PFSK-1 (cell line): ENCODE results near the gene ZFAND3.

ENCODE experiments used
- FOXP2 ChIP-seq: optimal IDR thresholded peaks from 2 replicates; pipeline ENCODE3; 2011; ENCODE audit warnings: borderline replicate concordance, control low read depth, inconsistent platforms; ENCODE audit not compliant: insufficient read depth; ENCODE audit errors: extremely low read length, extremely low read depth
- POLR2AphosphoS5 ChIP-seq: IDR thresholded peaks from 2 replicates; pipeline ENCODE4 v1.6.1; 2012; ENCODE audit warnings: low read depth, mild to moderate bottlenecking, control low read depth, low read length, moderate library complexity
- REST ChIP-seq, 2 experiments: IDR thresholded peaks; 2 replicates each; pipeline versions ENCODE4 v1.6.1 to v1.8.0; 2011 to 2012; ENCODE audit warnings: low read depth in 2 of 2, low read length in 2 of 2, control low read depth in 1 of 2, inconsistent platforms in 1 of 2, mild to moderate bottlenecking in 1 of 2, moderate library complexity in 1 of 2; ENCODE audit not compliant: insufficient read depth in 1 of 2
- SIN3A ChIP-seq: IDR thresholded peaks from 2 replicates; pipeline ENCODE4 v1.6.1; 2012; ENCODE audit warnings: mild to moderate bottlenecking, low read length, moderate library complexity, borderline replicate concordance; ENCODE audit not compliant: insufficient read depth
- TAF1 ChIP-seq: IDR thresholded peaks from 2 replicates; pipeline ENCODE4 v1.6.1; 2012; ENCODE audit warnings: low read length, control low read depth, borderline replicate concordance; ENCODE audit not compliant: insufficient read depth

The ZFAND3 gene

DNA sequence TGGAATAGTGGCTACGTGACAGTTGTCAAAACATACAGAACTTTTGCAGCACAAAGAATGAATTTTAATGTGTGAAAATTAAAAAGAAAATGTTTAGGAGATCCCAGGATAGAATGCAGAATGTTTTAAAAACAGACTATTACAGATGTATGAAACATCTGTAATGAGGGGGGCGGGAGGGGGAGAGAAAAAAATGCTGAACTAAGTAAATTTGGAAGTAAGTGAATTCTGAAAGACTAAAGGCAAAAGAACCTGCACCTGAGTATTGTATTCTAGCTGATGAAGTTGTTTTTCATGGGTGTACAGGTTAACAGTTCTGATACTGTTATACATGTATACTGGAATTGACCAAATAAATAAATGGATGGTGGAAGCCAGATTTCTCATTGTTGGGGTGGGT lies 178.8 kb downstream of the ZFAND3 start:
- TF ChIP-seq SIN3A (no peak), TAF1 (no peak), REST (IDR thresholded peaks at IDR 0.05; ENCODE audit: insufficient read depth in 1 of 2, low read depth in 2 of 2, low read length in 2 of 2) (no peak)

- TF ChIP-seq POLR2AphosphoS5 (no peak), REST (IDR thresholded peaks at IDR 0.05; ENCODE audit: insufficient read depth in 1 of 2, low read depth in 2 of 2, low read length in 2 of 2) (no peak), SIN3A (no peak), TAF1 (no peak), FOXP2 (no peak)
Measured at GRCh38 chr6:38001386-38001785, 181.9 kb downstream of the ZFAND3 start.

- TF ChIP-seq POLR2AphosphoS5 (no peak), FOXP2 (no peak), REST (IDR thresholded peaks at IDR 0.05; ENCODE audit: insufficient read depth in 1 of 2, low read depth in 2 of 2, low read length in 2 of 2) (no peak), SIN3A (no peak), TAF1 (no peak)
Measured at GRCh38 chr6:38004908-38005307, 185.4 kb downstream of the ZFAND3 start.

DNA sequence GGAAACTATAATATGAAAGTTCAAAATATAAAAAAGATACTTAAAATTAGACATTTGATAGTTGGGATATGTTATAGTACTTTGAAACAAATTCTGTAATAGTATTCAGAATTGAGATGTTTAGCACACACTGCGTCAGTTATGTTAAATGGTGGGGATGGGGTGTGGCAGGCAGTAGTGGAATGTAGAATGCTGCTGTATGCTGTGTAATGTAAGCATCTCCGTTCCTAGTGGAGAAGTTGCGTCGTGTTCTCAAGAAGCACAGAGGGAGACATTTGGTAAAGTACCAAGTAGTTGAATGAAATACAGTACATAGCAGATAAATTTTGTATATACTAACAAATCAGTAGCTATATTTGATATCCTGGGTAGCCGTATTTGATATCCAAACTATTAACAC lies 192.4 kb downstream of the ZFAND3 start:
- no peak for TF ChIP-seq TAF1
- no peak for TF ChIP-seq FOXP2
- TF ChIP-seq POLR2AphosphoS5, result no peak
- TF ChIP-seq SIN3A, result no peak
- TF ChIP-seq REST (IDR thresholded peaks at IDR 0.05; ENCODE audit: insufficient read depth in 1 of 2, low read depth in 2 of 2, low read length in 2 of 2), result no peak

GRCh38 chr6:38012573-38012972 lies 193.0 kb downstream of the ZFAND3 start:
- no peak for TF ChIP-seq SIN3A
- TF ChIP-seq TAF1, result no peak
- TF ChIP-seq REST (IDR thresholded peaks at IDR 0.05; ENCODE audit: insufficient read depth in 1 of 2, low read depth in 2 of 2, low read length in 2 of 2), result no peak
- no peak for TF ChIP-seq POLR2AphosphoS5
- TF ChIP-seq FOXP2, result no peak
